ENCODE measurements around the gene TRNP1. TPM values are rescaled to one million over a fixed set of nuclear protein-coding genes. Genes with fewer than 3 reads are reported as not detected.

Gene TRNP1
- polyA plus RNA-seq, 3 donors = 0.55 to 2.8 (median 0.92) TPM

DNA sequence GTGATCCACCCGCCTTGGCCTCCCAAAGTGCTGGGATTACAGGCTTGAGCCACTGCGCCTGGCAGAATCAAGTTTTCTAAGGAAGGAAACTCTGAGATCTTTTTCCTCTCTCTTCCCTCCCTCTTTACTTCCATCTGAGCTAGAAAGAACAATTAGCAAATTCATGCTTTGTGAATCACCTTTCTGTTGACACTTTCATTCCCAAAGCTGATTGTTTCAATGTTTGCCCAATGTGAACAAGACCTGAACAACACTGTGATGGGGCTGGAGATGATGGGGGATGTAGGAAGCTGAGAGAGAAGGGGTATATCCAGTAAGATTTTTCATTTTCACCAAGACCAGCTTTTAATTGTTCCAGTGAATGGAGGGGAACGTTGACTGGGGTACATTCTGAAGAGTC, 24.8 kb downstream of the TRNP1 start:
- Histone ChIP-seq H4K20me1 (ENCODE audit: insufficient read depth, low read length) (no peaks in the 10 kb centered on the region), H3K9me3 (replicated peaks in 1 of 2; ENCODE audit: control insufficient read depth in 1 of 2, insufficient read depth in 1 of 2, low read length in 2 of 2) (no peaks in the 10 kb centered on the region), H2AFZ (ENCODE audit: insufficient read depth, low read depth, low read length, poor library complexity, severe bottlenecking) (no peak overlapping the region), H3K9ac (ENCODE audit: insufficient read depth, low read length, poor library complexity, severe bottlenecking) (no peak overlapping the region), H3K36me3 (replicated peaks in 1 of 2; ENCODE audit: control insufficient read depth in 1 of 2, insufficient read depth in 2 of 2, low read length in 2 of 2) (no peaks in the 10 kb centered on the region), H3K4me2 (replicated peaks; ENCODE audit: extremely low read depth, low read length, poor library complexity, severe bottlenecking) (no peak overlapping the region), H3K27me3 (ENCODE audit: control insufficient read depth in 2 of 2, insufficient read depth in 2 of 2, low read length in 2 of 2) (no peaks in the 10 kb centered on the region), H3K27ac (ENCODE audit: low read depth in 1 of 2, low read length in 2 of 2) (no peak overlapping the region), H3K79me2 (ENCODE audit: insufficient read depth, low read length) (no peaks in the 10 kb centered on the region), H3K4me1 (ENCODE audit: control insufficient read depth in 1 of 2, insufficient read depth in 2 of 2, low read length in 2 of 2) (peaks cover 6 to 12% of the 10 kb centered on the region in 2 donors), H3K4me3 (replicated peaks in 1 of 3; ENCODE audit: low read depth in 2 of 3, low read length in 3 of 3) (no peak overlapping the region)
- Mint-ChIP-seq H3K27ac (no peak overlapping the region), H3K4me3 (no peak overlapping the region), H3K36me3 (no peaks in the 10 kb centered on the region), H3K27me3 (ENCODE audit: low read depth in 3 of 3) (peaks cover 0 to 4% (median 3%) of the 10 kb centered on the region in 3 donors), H3K4me1 (peaks cover 6% of the 10 kb centered on the region), H3K9me3 (no peaks in the 10 kb centered on the region)
- TF ChIP-seq, protein P1, sequence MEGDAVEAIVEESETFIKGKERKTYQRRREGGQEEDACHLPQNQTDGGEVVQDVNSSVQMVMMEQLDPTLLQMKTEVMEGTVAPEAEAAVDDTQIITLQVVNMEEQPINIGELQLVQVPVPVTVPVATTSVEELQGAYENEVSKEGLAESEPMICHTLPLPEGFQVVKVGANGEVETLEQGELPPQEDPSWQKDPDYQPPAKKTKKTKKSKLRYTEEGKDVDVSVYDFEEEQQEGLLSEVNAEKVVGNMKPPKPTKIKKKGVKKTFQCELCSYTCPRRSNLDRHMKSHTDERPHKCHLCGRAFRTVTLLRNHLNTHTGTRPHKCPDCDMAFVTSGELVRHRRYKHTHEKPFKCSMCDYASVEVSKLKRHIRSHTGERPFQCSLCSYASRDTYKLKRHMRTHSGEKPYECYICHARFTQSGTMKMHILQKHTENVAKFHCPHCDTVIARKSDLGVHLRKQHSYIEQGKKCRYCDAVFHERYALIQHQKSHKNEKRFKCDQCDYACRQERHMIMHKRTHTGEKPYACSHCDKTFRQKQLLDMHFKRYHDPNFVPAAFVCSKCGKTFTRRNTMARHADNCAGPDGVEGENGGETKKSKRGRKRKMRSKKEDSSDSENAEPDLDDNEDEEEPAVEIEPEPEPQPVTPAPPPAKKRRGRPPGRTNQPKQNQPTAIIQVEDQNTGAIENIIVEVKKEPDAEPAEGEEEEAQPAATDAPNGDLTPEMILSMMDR (IDR thresholded peaks at IDR 0.05) = no peak
- intact Hi-C loops (cut with micrococcal nuclease) = no loop called here
- 100% methylated on average over 2 of the region's 3 CpGs for WGBS (ENCODE audit: insufficient coverage)
- DNase-seq = no peak

DNA sequence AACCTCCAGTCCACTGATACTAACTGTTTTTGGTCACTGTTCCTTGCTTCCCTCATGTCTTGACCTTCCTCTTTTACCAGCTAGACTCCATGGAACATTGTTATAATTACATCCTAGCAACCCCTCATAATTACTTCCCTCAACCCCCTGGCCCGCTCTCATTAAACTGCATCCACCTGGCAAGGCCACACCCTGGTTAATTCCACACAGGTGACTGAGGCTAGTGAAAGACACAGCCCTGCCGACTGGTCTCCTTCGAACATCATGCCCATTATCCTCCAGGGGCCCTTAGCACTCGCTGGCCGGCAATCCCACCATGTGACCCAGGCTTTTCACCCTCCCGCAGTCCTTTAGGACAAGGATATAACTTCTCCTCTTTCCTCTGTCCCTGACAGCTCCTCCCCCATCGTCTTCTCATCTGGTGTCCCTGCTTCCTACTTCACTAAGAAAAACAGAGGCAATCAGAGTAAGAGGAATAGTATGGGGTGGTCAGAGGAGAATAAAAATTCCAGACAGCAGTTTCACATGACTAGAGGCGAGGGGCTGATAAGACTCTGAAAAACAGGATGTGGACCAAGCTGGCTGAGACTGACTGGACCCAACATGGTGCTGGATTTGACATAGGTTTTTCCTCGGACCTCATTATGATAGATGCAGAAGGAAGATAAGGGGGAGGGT, 28.0 kb downstream of the TRNP1 start:
- Histone ChIP-seq H4K20me1 (ENCODE audit: insufficient read depth, low read length) (no peaks in the 10 kb centered on the region), H3K36me3 (replicated peaks in 1 of 2; ENCODE audit: control insufficient read depth in 1 of 2, insufficient read depth in 2 of 2, low read length in 2 of 2) (no peaks in the 10 kb centered on the region), H3K79me2 (ENCODE audit: insufficient read depth, low read length) (no peaks in the 10 kb centered on the region), H3K9me3 (replicated peaks in 1 of 2; ENCODE audit: control insufficient read depth in 1 of 2, insufficient read depth in 1 of 2, low read length in 2 of 2) (no peaks in the 10 kb centered on the region), H3K4me3 (replicated peaks in 1 of 3; ENCODE audit: low read depth in 2 of 3, low read length in 3 of 3) (no peak overlapping the region), H3K9ac (ENCODE audit: insufficient read depth, low read length, poor library complexity, severe bottlenecking) (no peak overlapping the region), H3K27me3 (ENCODE audit: control insufficient read depth in 2 of 2, insufficient read depth in 2 of 2, low read length in 2 of 2) (no peaks in the 10 kb centered on the region), H2AFZ (ENCODE audit: insufficient read depth, low read depth, low read length, poor library complexity, severe bottlenecking) (no peak overlapping the region), H3K27ac (ENCODE audit: low read depth in 1 of 2, low read length in 2 of 2) (no peak overlapping the region), H3K4me2 (replicated peaks; ENCODE audit: extremely low read depth, low read length, poor library complexity, severe bottlenecking) (no peak overlapping the region), H3K4me1 (ENCODE audit: control insufficient read depth in 1 of 2, insufficient read depth in 2 of 2, low read length in 2 of 2) (no peaks in the 10 kb centered on the region)
- TF ChIP-seq, protein P1 (IDR thresholded peaks at IDR 0.05) = no peak
- no peaks in the 10 kb centered on the region for H3K4me1 Mint-ChIP-seq
- H3K9me3 Mint-ChIP-seq = no peaks in the 10 kb centered on the region
- WGBS (ENCODE audit: insufficient coverage) = 84% methylated on average over 7 of the region's 9 CpGs
- no peak for DNase-seq
- H3K36me3 Mint-ChIP-seq = no peaks in the 10 kb centered on the region
- peaks cover 1 to 10% (median 3%) of the 10 kb centered on the region in 3 donors for H3K27me3 Mint-ChIP-seq (ENCODE audit: low read depth in 3 of 3)
- H3K27ac Mint-ChIP-seq = no peak overlapping the region
- no peak overlapping the region for H3K4me3 Mint-ChIP-seq
- intact Hi-C loops (cut with micrococcal nuclease) = no loop called here
